Fibroblast of lung (primary cell): Measurements from ENCODE around the gene ICAM3. TPM values are rescaled to one million over a fixed set of nuclear protein-coding genes. Genes with fewer than 3 reads are reported as not detected.

Experiments
- DNase-seq, 2 donors: peaks; one replicate each; pipeline versions ENCODE4 v3.0.0 to v3.0.0-alpha.2; 2010; ENCODE audit warnings: low read depth in 2 of 2
- H2AFZ ChIP-seq: 2 replicates; pipeline ENCODE4 v1.5.1; 2012; ENCODE audit warnings: low read length, control low read depth, inconsistent platforms
- H3K27ac ChIP-seq: 2 replicates; pipeline ENCODE4 v1.5.1; 2011; ENCODE audit warnings: low read length, control low read depth; ENCODE audit not compliant: insufficient read depth
- H3K27me3 ChIP-seq: 2 replicates; pipeline ENCODE4 v1.5.1; 2011; ENCODE audit warnings: mild to moderate bottlenecking, low read length; ENCODE audit not compliant: control insufficient read depth, insufficient read depth
- H3K36me3 ChIP-seq: 2 replicates; pipeline ENCODE4 v1.5.1; 2011; ENCODE audit warnings: low read length; ENCODE audit not compliant: control insufficient read depth, insufficient read depth
- H3K4me1 ChIP-seq: 2 replicates; pipeline ENCODE4 v1.5.1; 2011; ENCODE audit warnings: low read length; ENCODE audit not compliant: control insufficient read depth, insufficient read depth; ENCODE audit errors: extremely low read depth
- H3K4me2 ChIP-seq: 2 replicates; pipeline ENCODE4 v1.5.1; 2011; ENCODE audit warnings: low read length, control low read depth; ENCODE audit not compliant: insufficient read depth; ENCODE audit errors: extremely low read depth
- H3K4me3 ChIP-seq, 4 experiments: fragments of 200-600 bp in 1 of 4; sonication (generic) in 1 of 4; replicated peaks in 1 of 4; 2 replicates each; pipeline ENCODE4 v1.5.1; 2011 to 2016; ENCODE audit warnings: low read length in 4 of 4, low read depth in 3 of 4, mild to moderate bottlenecking in 3 of 4, control low read depth in 2 of 4, inconsistent platforms in 1 of 4, mixed read lengths in 1 of 4; ENCODE audit not compliant: insufficient read depth in 1 of 4; ENCODE audit errors: control extremely low read depth in 1 of 4
- H3K79me2 ChIP-seq: 2 replicates; pipeline ENCODE4 v1.5.1; 2012; ENCODE audit warnings: mild to moderate bottlenecking, low read length, inconsistent platforms; ENCODE audit not compliant: control insufficient read depth, insufficient read depth
- H3K9ac ChIP-seq: 2 replicates; pipeline ENCODE4 v1.5.1; 2011; ENCODE audit warnings: mild to moderate bottlenecking, low read length, control low read depth; ENCODE audit not compliant: insufficient read depth
- H3K9me3 ChIP-seq: 2 replicates; pipeline ENCODE4 v1.5.1; 2012; ENCODE audit warnings: low read depth, low read length; ENCODE audit not compliant: control insufficient read depth, insufficient read depth
- H4K20me1 ChIP-seq: 2 replicates; pipeline ENCODE4 v1.5.1; 2011; ENCODE audit warnings: low read length; ENCODE audit not compliant: control insufficient read depth, insufficient read depth; ENCODE audit errors: extremely low read depth
- CTCF ChIP-seq, 2 donors: IDR thresholded peaks in 1 of 2; conservative IDR thresholded peaks in 1 of 2; 1 replicate in 1 of 2; 2 replicates in 1 of 2; pipeline ENCODE4 v1.5.1; 2011 to 2012; ENCODE audit warnings: low read length in 2 of 2, control low read depth in 1 of 2, inconsistent platforms in 1 of 2, low read depth in 1 of 2, mild to moderate bottlenecking in 1 of 2
- EZH2 ChIP-seq: IDR thresholded peaks from 2 replicates; pipeline ENCODE4 v1.5.1; 2012; ENCODE audit warnings: low read length, control low read depth, mild to moderate bottlenecking; ENCODE audit errors: missing control alignments
- polyA plus RNA-seq, 2 donors: library from polyadenylated mRNA; depleted of rRNA in 1 of 2; stranded (reverse) in 1 of 2; unstranded in 1 of 2; fragments of >200 nt; gene quantifications; 2 replicates each; pipeline ENCODE4 v1.2.1, GENCODE V29; 2011 to 2012; ENCODE audit warnings: missing spikeins in 1 of 2
- total RNA-seq: library from RNA; depleted of rRNA; stranded (reverse); fragments of >200 nt; gene quantifications from 2 replicates; pipeline ENCODE4 v1.2.1, GENCODE V29; 2014

ICAM3 gene
- total and polyA plus RNA-seq, 2 donors (not counting 1 experiment from before 2014, with no cell fraction given): 4.3 to 4.5 TPM

GRCh38 chr19:10344780-10345179, 5.4 kb upstream of the ICAM3 start:
- no peak overlapping the region for H3K4me3 ChIP-seq
- DNase-seq: peak in 1 of 2 donors; percentile 10
- TF ChIP-seq EZH2: no peak
- no peak for TF ChIP-seq CTCF (conservative IDR thresholded peaks at IDR 0.05 in 1 of 2, IDR thresholded peaks at IDR 0.05 in 1 of 2; ENCODE audit: low read depth in 1 of 2, low read length in 2 of 2)
- H3K36me3 ChIP-seq: no peaks in the 10 kb centered on the region
- no peaks in the 10 kb centered on the region for H4K20me1 ChIP-seq
- no peaks in the 10 kb centered on the region for H3K9me3 ChIP-seq
- no peak overlapping the region for H3K27ac ChIP-seq
- H3K27me3 ChIP-seq: no peaks in the 10 kb centered on the region
- no peak overlapping the region for H3K4me2 ChIP-seq
- no peaks in the 10 kb centered on the region for H3K79me2 ChIP-seq
- no peak overlapping the region for H2AFZ ChIP-seq
- H3K4me1 ChIP-seq: peaks cover 2% of the 10 kb centered on the region
- H3K9ac ChIP-seq: no peak overlapping the region

DNA sequence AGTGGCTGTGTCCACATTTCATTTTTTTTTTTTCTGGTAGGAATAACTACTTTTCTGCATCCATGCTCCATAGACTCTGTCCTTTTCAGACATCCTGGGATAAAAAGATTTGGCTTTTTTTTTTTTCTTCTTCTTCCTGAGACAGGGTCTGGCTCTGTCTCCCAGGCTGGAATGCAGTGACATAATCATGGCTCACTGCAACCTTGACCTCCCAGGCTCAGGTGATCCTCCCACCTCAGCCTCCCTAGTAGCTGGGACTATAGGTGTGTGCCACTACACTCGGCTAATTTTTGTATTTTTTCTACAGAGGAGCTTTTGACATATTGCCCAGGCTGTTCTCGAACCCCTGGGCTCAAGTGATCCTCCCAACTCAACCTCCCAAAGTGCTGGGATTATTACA, 4.1 kb upstream of the ICAM3 start:
- H4K20me1 ChIP-seq: no peaks in the 10 kb centered on the region
- H3K79me2 ChIP-seq: no peaks in the 10 kb centered on the region
- no peak overlapping the region for H3K4me3 ChIP-seq
- TF ChIP-seq CTCF (conservative IDR thresholded peaks at IDR 0.05 in 1 of 2, IDR thresholded peaks at IDR 0.05 in 1 of 2; ENCODE audit: low read depth in 1 of 2, low read length in 2 of 2) (no peak), EZH2 (no peak)
- no peak for DNase-seq
- H3K27ac ChIP-seq: no peak overlapping the region
- H2AFZ ChIP-seq: no peak overlapping the region
- no peaks in the 10 kb centered on the region for H3K36me3 ChIP-seq
- H3K9me3 ChIP-seq: no peaks in the 10 kb centered on the region
- peaks cover 2% of the 10 kb centered on the region for H3K4me1 ChIP-seq
- no peak overlapping the region for H3K4me2 ChIP-seq
- no peak overlapping the region for H3K9ac ChIP-seq
- H3K27me3 ChIP-seq: no peaks in the 10 kb centered on the region

DNA sequence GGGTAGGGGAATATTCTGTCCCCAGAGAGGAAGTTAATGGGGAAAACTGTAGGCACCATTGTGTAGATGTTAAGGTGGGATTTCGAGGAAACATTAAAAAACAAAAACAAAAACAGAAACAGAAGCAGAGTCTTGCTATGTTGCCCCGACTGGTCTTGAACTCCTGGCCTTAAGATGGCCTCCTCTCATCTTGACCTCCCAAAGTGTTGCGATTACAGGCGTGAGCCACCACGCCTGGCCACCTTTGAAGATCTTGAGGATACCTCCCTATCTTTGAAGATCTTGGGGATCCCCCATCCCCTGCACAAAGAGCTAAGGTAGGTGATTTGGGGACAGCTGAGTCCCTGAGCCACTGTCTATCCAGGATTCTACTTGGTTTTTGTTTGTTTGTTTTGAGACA, 553 bp upstream of the ICAM3 start:
- DNase-seq: no peak
- no peaks in the 10 kb centered on the region for H3K9me3 ChIP-seq
- H3K4me2 ChIP-seq: no peak overlapping the region
- H3K79me2 ChIP-seq: no peaks in the 10 kb centered on the region
- no peak overlapping the region for H3K9ac ChIP-seq
- H3K27me3 ChIP-seq: no peaks in the 10 kb centered on the region
- no peaks in the 10 kb centered on the region for H3K36me3 ChIP-seq
- H3K27ac ChIP-seq: no peak overlapping the region
- H2AFZ ChIP-seq: no peak overlapping the region
- no peaks in the 10 kb centered on the region for H4K20me1 ChIP-seq
- H3K4me3 ChIP-seq: no peak overlapping the region
- peaks cover 2% of the 10 kb centered on the region for H3K4me1 ChIP-seq
- TF ChIP-seq EZH2 (no peak), CTCF (conservative IDR thresholded peaks at IDR 0.05 in 1 of 2, IDR thresholded peaks at IDR 0.05 in 1 of 2; ENCODE audit: low read depth in 1 of 2, low read length in 2 of 2) (no peak)
